Measurements from ENCODE around the gene KCND3.

GRCh38 chr1:111906111-111906510 lies 83.4 kb downstream of the KCND3 start:
- TF ChIP-seq CTCF (IDR thresholded peaks at IDR 0.05) (no peak), POLR2A (IDR thresholded peaks at IDR 0.05) (no peak), POLR2AphosphoS5 (IDR thresholded peaks at IDR 0.05) (no peak)
